ENCODE data around the gene RFC4.
"Not testable (repeated sequence)": the region's sequence is repeated elsewhere in the genome, so short reads cannot be mapped to it uniquely, and the experiment has no call there.

RFC4 gene, protein sequence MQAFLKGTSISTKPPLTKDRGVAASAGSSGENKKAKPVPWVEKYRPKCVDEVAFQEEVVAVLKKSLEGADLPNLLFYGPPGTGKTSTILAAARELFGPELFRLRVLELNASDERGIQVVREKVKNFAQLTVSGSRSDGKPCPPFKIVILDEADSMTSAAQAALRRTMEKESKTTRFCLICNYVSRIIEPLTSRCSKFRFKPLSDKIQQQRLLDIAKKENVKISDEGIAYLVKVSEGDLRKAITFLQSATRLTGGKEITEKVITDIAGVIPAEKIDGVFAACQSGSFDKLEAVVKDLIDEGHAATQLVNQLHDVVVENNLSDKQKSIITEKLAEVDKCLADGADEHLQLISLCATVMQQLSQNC

DNA sequence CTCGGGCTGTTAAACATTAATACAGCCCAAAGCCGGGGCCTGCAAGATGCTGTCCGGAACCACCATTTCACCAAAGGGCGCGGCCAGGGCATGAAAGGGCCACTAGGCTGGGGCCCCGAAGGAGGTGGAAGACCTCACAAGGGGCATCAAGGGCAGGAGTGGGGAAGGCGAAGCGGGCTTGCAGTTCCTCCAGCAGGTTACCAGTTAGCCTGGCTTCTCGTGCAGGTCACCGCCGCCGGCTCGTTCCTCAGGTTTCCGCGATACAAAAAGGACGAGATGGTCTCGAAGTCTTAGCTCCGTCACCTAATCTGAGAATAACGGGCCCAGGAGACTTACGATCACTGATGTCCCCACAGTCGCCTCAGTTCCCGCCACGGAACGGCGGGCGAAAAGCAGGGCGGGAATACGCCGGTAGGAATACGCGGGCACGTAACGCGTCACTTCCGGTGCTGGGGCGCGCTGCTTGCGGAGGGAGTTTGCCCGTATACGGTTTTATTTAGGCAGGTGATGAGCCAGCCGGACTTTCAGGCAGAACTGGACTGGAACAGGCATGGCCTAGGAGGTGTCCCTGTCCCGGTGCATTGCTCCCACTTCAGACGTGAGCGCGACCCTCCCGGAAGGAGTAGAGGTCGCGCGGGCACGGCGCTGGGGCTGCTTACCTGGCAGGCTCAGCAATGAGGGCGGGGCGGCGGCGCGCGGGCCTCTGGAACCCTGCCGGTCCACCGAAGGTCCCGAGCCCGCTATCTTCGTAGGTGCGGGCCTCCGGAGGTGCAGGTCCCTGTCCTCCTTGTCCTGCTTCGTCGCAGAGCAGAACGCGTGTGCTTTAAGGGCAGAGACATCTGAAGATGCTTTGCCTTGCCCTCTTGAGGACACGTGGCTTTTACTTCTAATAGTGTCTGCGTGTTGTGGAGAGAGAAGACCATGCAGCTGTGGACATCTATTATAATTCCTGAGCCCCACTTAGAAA is at the start of gene RFC4:
TSS of gene RFC4 (minus strand) at position 394 of the 967 bp plus-strand sequence. CDS start 1,769 bp downstream, outside the sequence.
- DNase-seq, result peak; percentile 89

DNA sequence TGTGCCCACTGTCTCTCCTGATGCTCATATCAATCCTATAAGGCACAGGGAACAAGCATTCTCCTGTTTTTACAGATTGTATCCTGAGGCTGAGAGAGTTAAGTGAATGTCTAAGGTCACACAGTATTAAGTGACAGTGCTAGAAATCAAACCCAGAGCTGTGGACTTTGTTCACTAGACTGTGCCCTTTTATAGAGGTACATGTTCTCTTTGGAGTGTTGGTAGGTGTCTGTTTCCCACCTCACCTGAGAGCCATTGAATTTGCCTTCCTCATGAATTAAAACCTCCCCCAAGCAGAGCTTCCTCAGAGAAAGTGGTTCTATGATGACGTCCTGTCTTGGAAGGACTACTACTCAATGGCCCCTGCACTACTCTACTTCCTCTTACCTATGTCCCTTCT is 48.7 kb upstream of the RFC4 start:
- DNase-seq, result no peak

DNA sequence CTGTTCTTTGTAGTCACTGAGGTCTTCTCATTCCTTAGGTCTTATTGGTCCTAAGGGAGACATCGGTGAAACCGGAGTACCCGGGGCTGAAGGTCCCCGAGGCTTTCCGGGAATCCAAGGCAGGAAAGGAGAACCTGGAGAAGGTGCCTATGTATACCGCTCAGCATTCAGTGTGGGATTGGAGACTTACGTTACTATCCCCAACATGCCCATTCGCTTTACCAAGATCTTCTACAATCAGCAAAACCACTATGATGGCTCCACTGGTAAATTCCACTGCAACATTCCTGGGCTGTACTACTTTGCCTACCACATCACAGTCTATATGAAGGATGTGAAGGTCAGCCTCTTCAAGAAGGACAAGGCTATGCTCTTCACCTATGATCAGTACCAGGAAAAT is 47.9 kb upstream of the RFC4 start:
- no peak for DNase-seq

DNA sequence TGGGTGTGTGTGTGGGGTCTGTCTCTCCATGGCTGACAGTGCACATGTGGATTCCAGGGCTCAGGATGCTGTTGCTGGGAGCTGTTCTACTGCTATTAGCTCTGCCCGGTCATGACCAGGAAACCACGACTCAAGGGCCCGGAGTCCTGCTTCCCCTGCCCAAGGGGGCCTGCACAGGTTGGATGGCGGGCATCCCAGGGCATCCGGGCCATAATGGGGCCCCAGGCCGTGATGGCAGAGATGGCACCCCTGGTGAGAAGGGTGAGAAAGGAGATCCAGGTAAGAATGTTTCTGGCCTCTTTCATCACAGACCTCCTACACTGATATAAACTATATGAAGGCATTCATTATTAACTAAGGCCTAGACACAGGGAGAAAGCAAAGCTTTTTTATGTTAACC is 46.7 kb upstream of the RFC4 start:
- DNase-seq, result no peak

DNA sequence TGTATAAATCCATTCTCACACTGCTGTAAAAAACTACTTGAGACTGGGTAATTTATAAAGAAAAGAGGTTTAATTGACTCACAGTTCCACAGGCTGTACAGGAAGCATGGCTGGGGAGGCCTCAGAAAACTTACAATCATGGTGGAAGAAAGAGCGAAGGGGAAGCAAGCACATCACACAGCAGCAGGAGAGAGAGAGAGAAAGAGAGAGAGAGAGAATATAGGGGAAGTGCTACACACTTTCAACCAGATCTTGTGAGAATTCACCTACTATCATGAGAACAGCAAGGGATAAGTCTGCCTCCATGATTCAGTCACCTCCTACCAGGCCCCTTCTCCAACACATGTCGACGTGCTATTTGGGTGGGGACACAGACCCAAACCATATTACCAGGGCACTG is 45.6 kb upstream of the RFC4 start:
- not testable (repeated sequence) for DNase-seq

DNA sequence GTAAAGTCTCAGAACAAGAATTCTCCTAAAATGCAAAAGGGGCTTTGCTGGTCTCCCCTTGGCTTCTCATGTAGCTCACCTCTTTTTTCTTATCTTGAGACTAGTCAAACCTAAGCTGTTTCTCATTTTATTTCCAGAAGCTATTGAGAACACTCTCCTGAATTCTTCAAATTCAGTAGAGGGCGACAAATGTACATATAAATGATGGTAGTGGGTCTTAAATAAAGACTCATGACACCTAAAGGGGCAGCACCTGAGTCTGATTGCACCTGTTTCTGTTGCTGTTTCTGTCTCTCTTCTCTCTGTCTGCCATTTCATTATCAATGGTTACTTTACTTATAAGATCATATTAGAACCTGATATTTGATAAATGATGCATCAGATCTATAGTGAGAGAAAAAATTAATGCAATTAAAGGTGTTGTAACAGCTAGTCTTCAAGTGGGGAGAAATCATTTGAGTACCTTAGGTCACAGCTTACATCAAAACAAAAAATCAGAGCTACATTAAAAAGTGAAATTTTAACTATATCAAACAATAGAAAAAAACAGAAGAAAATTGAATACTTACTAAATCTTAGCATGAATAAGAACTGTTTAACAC is 43.2 kb upstream of the RFC4 start:
- DNase-seq, result peak; percentile 29

DNA sequence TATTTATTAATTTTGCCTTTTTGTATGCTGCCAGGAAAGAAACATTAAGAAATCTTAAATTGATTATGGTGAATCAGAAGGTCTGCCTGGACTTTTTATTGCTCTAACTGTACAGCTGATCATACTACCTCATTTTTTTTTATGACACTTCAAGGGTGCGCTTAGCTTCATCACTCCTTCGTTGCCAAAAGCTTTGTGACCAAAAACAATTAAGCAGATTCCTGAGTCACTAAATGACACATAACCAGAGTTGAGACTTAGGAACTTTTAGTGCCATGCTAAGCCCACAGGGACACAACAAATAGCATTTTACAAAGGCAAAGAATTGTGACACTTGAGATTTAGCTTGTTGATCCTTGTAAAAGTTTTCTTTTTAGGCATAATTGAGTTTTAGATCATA is 41.2 kb upstream of the RFC4 start:
- DNase-seq, result no peak

DNA sequence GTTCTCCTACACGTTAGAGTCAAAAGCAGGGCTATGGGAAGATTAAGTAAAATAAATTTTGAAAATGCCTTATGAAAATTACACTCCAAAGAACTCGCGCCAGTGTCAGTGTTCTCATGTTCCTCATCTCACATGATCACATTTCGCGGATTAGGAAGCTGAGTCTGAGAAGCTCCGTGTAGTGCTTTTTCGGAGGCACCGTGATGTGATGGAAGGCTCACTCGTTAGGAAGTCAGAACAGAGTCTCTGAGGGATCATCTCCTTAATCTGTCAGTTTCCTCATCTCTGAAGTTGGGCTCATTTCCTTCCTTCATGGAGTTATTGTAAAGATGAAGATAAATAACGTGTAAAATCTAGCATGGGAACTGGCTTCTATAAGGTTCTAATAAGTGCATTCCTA is 39.5 kb upstream of the RFC4 start:
- DNase-seq, result no peak

DNA sequence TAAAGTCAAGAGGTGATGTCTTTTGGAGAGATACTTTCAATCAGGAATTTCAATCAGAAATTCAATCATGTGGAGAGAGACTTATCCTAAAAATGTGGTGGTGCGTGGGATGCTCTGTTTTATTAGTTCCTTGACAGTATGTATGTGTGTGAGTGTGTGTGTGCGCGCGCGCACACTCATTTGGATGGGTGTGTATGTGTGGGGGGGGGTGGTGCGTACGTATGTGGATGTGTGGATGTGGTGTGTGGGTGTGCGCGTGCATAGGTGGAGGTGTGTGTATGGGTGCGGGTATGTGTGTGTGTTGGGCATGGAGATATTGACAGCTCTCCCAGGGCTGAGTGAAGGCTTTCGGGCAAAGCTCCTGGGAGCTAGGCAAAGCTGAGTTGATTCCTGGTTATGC is 38.6 kb upstream of the RFC4 start:
- no peak for DNase-seq

DNA sequence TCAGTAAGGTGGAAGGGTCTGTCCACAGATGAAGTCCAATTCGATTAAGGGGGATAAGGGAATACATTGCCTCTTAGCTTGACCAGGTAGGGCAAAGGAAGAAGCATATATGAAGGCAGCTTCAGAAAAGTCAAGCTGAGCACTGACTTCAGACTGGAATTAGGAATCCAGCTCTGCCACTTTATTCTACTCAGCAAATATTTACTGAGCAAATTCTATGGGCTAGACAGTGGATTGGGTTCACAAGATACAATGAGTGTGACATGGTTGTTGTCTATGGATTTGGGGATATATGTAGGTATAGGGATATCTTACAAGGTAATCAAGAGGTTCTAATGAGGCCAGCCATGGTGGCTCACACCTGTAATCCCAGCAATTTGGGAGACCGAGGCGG is 36.8 kb upstream of the RFC4 start:
- DNase-seq, result no peak

DNA sequence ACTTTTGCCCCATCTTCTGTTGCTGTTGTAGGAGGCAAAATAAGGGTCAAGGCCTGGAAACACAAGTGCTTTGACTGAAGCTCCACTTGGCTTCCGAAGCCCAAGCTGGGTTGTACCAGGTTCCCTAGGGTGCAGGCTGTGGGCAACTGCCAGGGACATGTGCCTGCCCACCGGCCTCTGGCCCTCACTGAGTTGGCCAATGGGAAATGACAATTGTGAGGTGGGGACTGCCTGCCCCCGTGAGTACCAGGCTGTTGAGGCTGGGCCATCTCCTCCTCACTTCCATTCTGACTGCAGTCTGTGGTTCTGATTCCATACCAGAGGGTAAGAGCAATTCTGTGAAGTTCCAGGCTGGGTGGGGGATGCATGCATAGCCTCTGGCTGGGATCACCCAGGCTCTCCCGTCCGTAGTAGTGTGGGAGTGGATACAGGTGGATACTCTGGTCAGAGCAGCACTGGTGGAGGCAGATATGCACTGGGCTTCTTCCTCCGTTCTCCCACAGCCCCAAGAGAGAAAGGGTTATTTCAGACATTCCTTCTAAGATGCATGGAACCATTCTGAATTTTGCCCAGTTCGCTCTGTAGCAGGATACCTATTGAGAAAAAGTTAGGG is 36.2 kb upstream of the RFC4 start, which contains the start of gene ADIPOQ:
TSS of gene ADIPOQ (plus strand) at position 285 of the 613 bp plus-strand sequence. CDS start 10,349 bp downstream, outside the sequence.
- DNase-seq, result no peak

DNA sequence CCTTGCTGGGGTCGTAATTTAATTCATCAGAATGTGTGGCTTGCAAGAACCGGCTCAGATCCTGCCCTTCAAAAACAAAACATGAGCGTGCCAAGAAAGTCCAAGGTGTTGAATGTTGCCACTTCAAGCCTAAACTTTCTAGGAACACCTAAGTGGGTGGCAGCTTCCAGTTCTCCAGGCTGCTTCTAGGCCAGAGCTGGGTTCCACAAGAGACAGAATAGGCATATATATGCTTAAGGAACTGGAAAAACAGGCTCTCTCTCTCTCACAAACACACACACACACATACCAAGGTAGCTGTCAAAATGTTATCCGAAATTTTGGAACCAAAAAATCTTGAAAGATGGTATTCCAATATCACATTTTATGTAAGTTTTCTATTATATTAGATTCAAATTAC is 35.3 kb upstream of the RFC4 start:
- DNase-seq, result no peak

DNA sequence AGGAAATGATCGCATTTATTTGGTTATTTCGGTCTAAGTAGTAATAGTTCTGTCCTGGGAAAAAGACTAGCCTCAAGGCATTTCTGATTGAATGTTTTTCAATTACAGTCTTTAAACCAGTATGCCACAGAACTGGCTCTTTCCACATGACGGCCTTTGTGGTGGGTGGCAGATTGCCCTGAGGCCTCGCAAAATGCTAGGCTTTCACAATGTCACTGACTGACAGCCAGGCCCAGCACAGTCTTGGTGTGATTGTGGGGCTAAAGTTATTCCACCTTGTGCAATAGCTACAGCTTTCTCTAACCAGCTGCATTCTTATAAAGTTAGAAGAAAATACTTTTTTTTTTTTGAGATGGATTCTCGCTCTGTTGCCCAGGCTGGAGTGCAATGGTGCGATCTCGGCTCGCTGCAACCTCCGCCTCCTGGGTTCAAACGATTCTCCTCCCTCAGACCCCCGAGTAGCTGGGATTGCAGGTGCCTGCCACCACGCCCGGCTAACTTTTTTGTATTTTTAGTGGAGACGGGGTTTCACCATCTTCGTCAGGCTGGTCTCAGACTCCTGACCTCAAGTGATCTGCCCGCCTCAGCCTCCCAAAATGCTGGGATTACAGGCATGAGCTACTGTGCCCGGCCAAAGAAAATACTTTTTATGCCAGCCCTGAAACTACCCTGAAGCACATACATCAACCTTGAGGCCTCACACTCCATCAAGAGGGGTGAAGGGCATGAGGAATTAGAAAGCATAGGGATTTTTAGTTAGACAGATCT is 33.8 kb upstream of the RFC4 start:
- DNase-seq, result no peak

DNA sequence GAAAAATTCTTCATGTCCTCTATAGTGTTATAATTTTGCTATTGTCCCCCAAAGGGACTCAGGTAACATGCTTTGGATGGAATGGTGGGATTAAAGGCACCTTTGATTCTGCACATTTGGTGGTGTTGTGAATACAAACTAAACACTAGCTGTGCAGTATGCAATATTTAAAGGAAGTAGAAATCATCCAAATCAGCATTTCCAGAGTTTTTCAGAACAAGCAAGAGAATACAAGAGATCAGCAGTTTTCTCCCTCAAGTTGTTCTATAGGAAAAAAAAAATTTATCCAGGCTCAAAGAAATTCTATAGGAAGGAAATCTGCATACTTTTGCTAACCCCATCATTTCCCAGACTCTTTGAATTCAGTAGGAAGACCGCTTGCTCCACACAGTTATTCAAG is 26.0 kb upstream of the RFC4 start:
- DNase-seq, result no peak

DNA sequence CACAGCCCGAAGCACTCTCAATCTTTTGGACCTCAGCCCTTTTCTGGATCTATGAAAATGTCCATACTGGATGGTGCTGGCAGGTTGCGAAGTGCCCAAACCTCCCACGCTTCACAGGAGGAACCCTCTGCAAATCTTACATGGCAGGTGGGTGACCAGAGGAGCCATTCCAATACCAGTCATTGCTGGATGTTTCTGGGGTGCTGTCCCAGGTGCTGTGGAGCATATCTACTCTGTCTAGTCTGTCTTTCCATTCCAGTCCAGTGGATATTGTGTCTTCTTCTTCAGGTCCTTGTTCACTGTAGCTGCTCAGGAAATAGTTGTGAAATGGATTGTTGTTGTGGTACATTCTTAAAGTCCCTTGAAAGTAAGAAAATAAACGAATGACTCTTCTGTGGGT is 25.5 kb upstream of the RFC4 start:
- DNase-seq, result no peak

DNA sequence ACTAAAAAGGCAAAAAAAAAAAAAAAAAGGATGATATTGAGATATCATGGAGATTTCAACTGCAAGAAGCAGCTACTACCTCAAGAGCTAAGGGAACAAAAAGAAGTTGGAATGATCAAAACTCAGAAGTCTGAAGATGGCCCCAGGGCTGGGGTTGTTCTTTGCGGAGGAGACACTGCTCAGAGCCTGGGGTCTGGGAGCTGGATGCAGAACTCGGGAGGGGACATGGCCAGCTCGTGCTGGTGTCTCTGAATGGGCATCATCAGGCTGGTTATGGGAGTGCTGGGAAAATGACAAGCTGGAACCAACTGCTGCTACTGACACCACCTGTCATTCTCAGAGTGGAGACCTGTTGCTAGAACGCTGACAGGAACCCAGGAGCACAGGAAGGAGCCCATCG is 22.1 kb upstream of the RFC4 start:
- DNase-seq, result peak; percentile 10

DNA sequence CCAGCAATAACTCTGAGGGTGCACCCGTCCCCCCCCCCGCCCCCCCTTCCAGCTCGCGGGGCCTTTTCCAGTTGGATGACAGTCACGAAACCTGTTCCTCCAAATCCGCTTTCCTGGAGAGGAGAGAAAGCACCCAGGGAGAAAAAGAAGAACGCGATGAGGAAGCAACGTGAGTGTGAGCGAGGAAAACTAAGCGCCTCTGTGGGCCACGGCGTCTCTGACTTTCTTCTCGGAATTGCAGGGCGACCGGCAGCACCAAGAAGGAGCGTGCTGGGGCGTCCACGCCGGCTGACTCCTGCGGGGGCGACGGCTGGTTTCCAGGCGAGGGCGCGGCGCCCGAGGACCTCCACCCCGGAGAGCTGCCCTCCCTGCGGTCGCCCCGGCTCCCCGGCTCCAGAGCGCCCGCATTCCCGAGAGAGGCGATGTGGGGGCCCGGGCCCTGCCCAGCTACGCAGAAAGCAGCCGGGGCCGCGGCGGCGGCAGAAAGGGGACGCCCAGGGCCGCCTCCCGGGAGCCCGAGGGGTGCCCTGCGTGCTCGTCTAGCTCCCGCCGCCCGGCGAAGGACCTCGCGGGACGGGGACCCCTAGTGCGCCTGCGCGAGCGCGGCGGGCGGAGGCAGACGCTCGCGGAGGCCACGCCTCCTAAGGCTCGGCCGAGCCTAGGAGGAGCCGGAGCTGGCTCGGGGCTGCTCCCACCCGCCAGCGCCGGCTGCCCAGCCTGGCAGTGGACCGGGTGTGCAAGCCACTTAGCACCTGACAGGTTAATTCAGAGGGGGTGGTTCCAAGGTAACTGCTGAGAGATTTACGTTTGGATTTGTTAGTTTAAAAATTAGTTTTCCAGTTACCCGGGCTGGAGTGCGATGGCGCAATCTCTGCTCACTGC is 20.9 kb upstream of the RFC4 start:
- peak; percentile 88 for DNase-seq

DNA sequence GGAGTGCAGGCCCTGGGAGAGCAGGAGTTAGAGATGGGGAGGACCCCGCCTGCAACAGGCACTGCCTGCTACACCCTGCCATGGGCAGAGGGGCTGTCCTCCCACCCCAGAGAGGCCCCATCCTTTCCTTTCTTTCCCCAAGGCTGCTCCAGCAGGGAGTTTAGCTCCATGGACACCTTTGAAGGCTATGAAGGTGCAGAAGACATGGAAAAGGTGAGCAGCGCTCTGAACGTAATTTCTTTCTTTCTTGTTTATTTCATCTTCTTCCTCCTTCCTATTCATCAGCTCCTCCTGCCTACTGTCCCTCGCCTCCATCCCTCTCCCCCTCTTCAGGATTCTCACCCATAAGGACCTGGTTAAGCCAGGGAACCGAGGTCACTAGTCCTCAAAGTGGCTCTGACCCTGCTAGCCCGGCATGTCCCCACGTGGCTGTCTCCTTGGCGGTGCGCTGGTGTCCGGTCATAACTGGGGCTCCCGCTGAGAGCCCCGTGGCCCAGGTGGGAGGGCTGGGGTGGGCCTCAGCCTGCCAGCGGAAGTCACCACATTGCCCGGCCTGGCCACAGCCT is 20.2 kb upstream of the RFC4 start:
- DNase-seq, result peak; percentile 30

DNA sequence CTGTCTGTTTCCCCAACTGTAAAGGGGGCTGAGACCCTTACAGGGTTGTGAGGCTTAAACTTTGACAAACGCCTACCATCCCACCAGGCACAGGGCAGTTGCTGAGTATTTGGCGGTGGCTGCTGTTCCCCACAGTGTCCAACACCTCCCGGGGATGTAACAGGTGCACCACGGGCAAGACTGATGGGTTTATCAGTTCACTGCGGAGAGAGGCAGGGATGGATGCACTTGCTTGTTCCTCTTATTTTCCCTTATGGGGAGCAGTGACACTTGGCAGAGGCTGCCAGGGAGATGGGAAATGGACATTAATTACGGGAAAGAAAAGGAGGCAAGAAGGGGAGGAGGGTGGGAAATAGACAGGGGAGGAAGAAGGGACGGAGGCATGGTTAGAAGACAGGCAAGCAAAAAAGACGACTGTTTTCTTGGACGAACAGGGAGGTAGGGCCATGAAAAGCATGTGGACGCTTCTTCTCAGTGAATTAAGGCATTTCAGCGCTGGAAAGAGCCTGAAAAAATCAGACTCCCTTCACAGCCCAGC is 19.7 kb upstream of the RFC4 start:
- DNase-seq, result peak; percentile 5

DNA sequence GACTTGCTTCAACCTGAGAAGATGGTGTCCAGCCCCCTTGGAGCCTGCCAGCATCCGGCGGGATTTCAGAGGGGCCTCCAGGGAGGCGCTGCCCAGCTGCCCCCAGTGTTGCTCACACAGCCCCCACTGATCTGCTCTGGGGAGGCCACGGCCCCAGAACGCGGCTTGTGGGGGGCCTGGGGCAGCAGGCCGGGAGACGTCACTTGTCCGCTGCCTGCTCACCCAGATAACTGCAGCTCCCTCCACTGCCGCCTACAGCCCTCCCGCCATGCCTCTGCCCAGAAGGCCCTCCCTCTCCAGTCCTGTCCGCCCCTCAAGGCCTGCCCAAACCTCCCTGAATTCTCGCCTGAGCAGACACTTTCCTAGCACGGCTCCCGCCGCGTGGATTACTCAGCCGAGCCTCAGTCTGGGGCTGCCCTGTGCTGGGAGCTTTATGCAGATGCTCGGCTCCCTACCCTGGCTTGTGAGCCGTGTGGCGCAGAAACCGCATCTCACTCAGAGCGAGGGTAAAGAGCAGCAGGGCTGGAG is 19.1 kb upstream of the RFC4 start:
- peak; percentile 34 for DNase-seq
